ENCODE results near the gene ZNF423. TPM values are rescaled to one million over a fixed set of nuclear protein-coding genes. Genes with fewer than 3 reads are reported as not detected.

Gene ZNF423
- total and polyA plus RNA-seq, 9 of the 15 experiments (the other 6 are each of a cell fraction or from before 2014, with no cell fraction given), result not detected

DNA sequence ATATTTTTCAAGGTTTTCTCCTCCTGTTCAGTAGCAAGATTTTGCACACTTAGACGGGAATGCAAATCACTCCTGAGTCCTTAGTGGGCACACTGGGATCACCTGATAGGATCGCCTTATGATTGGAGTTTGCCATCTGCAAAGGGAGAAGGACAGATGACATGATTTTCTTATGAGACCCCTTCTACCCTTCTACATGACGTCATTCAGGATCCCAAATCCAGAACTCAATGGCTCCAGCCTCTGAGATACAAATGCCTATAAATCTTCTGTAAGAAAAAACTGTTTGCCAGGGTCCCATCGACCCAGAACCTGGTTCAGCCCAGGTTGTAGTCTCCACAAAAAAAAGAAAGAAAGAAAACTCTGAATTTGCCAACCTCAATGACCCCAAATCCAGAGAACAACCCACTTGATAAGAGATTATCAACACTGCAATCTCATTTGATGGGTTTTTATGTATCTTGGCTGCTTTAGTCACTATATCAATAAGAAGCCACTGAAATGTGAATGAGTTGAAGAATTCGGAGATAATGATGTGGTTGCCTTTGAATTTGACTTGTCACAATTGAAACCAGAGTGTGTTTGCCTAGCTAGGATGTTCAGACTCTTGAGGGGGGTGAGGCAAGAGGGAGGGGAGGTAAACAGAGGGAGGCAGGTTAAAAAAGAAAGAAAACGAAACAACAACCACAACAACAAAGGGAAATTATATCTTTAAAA, 6.7 kb downstream of the ZNF423 start:
- no peak overlapping the region for H3K9ac ChIP-seq (ENCODE audit: insufficient read depth in 1 of 2, low read depth in 2 of 2, low read length in 2 of 2)
- no peak overlapping the region for H2AFZ ChIP-seq (ENCODE audit: low read depth, low read length)
- 0 out of 2 replicates have a peak, but pooled peaks cover 4% of the 10 kb centered on the region for H4K20me1 ChIP-seq (replicated peaks; ENCODE audit: control insufficient read depth, insufficient read depth, low read length)
- CTCF ChIA-PET (ENCODE audit: low intra/inter-chr PET ratio), result no interaction called here
- no peaks in the 10 kb centered on the region for H3K36me3 ChIP-seq (ENCODE audit: control insufficient read depth, insufficient read depth, low read length)
- 1% methylated on average over 6 of the region's 6 CpGs for WGBS (ENCODE audit: insufficient coverage, low coverage, missing lambda C conversion rate)
- POLR2A ChIA-PET, result interaction anchor here (1.0 kb wide), 1 partner anchor 10 kb away, joined by 3 read pairs; no protein-coding TSS in a partner anchor
- H3K4me3 ChIP-seq, result no peak overlapping the region
- H3K9me3 ChIP-seq (replicated peaks; ENCODE audit: control insufficient read depth, insufficient read depth, low read depth, low read length), result no peaks in the 10 kb centered on the region
- no peaks in the 10 kb centered on the region for H3K4me1 ChIP-seq (replicated peaks in 1 of 2; ENCODE audit: control insufficient read depth in 2 of 2, insufficient read depth in 2 of 2, low read length in 2 of 2)
- DNase-seq (ENCODE audit: extremely low read depth in 1 of 4, low spot score in 3 of 4) (no peak), FAIRE-seq (no peak), ATAC-seq (no peak)
- in situ Hi-C loops (cut with MboI), result no loop called here
- no peak overlapping the region for H3K27ac ChIP-seq (ENCODE audit: extremely low read depth, low read depth, low read length)
- BruUV-seq (replicated peaks), result no TSS peak
- H3K9me1 ChIP-seq (ENCODE audit: control insufficient read depth, insufficient read depth, low read length), result no peaks in the 10 kb centered on the region
- no peak for TF ChIP-seq BRD4 (IDR thresholded peaks at IDR 0.05)
- no peak for TF ChIP-seq BCOR (IDR thresholded peaks at IDR 0.05)
- no peak for TF ChIP-seq DPF2 (IDR thresholded peaks at IDR 0.05)
- no peak for TF ChIP-seq ZC3H8 (IDR thresholded peaks at IDR 0.05)
- TF ChIP-seq SIRT6 (IDR thresholded peaks at IDR 0.05; ENCODE audit: low read depth, low read length), result no peak
- TF ChIP-seq ZNF253 (CRISPR knock-in tag; conservative IDR thresholded peaks at IDR 0.05), result no peak
- TF ChIP-seq, protein P1, sequence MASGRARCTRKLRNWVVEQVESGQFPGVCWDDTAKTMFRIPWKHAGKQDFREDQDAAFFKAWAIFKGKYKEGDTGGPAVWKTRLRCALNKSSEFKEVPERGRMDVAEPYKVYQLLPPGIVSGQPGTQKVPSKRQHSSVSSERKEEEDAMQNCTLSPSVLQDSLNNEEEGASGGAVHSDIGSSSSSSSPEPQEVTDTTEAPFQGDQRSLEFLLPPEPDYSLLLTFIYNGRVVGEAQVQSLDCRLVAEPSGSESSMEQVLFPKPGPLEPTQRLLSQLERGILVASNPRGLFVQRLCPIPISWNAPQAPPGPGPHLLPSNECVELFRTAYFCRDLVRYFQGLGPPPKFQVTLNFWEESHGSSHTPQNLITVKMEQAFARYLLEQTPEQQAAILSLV (tag; IDR thresholded peaks at IDR 0.05), result no peak
- no peak for TF ChIP-seq HMG20A (CRISPR knock-in tag; conservative IDR thresholded peaks at IDR 0.05)
- TF ChIP-seq, protein P2, sequence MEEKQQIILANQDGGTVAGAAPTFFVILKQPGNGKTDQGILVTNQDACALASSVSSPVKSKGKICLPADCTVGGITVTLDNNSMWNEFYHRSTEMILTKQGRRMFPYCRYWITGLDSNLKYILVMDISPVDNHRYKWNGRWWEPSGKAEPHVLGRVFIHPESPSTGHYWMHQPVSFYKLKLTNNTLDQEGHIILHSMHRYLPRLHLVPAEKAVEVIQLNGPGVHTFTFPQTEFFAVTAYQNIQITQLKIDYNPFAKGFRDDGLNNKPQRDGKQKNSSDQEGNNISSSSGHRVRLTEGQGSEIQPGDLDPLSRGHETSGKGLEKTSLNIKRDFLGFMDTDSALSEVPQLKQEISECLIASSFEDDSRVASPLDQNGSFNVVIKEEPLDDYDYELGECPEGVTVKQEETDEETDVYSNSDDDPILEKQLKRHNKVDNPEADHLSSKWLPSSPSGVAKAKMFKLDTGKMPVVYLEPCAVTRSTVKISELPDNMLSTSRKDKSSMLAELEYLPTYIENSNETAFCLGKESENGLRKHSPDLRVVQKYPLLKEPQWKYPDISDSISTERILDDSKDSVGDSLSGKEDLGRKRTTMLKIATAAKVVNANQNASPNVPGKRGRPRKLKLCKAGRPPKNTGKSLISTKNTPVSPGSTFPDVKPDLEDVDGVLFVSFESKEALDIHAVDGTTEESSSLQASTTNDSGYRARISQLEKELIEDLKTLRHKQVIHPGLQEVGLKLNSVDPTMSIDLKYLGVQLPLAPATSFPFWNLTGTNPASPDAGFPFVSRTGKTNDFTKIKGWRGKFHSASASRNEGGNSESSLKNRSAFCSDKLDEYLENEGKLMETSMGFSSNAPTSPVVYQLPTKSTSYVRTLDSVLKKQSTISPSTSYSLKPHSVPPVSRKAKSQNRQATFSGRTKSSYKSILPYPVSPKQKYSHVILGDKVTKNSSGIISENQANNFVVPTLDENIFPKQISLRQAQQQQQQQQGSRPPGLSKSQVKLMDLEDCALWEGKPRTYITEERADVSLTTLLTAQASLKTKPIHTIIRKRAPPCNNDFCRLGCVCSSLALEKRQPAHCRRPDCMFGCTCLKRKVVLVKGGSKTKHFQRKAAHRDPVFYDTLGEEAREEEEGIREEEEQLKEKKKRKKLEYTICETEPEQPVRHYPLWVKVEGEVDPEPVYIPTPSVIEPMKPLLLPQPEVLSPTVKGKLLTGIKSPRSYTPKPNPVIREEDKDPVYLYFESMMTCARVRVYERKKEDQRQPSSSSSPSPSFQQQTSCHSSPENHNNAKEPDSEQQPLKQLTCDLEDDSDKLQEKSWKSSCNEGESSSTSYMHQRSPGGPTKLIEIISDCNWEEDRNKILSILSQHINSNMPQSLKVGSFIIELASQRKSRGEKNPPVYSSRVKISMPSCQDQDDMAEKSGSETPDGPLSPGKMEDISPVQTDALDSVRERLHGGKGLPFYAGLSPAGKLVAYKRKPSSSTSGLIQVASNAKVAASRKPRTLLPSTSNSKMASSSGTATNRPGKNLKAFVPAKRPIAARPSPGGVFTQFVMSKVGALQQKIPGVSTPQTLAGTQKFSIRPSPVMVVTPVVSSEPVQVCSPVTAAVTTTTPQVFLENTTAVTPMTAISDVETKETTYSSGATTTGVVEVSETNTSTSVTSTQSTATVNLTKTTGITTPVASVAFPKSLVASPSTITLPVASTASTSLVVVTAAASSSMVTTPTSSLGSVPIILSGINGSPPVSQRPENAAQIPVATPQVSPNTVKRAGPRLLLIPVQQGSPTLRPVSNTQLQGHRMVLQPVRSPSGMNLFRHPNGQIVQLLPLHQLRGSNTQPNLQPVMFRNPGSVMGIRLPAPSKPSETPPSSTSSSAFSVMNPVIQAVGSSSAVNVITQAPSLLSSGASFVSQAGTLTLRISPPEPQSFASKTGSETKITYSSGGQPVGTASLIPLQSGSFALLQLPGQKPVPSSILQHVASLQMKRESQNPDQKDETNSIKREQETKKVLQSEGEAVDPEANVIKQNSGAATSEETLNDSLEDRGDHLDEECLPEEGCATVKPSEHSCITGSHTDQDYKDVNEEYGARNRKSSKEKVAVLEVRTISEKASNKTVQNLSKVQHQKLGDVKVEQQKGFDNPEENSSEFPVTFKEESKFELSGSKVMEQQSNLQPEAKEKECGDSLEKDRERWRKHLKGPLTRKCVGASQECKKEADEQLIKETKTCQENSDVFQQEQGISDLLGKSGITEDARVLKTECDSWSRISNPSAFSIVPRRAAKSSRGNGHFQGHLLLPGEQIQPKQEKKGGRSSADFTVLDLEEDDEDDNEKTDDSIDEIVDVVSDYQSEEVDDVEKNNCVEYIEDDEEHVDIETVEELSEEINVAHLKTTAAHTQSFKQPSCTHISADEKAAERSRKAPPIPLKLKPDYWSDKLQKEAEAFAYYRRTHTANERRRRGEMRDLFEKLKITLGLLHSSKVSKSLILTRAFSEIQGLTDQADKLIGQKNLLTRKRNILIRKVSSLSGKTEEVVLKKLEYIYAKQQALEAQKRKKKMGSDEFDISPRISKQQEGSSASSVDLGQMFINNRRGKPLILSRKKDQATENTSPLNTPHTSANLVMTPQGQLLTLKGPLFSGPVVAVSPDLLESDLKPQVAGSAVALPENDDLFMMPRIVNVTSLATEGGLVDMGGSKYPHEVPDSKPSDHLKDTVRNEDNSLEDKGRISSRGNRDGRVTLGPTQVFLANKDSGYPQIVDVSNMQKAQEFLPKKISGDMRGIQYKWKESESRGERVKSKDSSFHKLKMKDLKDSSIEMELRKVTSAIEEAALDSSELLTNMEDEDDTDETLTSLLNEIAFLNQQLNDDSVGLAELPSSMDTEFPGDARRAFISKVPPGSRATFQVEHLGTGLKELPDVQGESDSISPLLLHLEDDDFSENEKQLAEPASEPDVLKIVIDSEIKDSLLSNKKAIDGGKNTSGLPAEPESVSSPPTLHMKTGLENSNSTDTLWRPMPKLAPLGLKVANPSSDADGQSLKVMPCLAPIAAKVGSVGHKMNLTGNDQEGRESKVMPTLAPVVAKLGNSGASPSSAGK (IDR thresholded peaks at IDR 0.05), result no peak
- no peak for TF ChIP-seq HNRNPK (IDR thresholded peaks at IDR 0.05; ENCODE audit: low read depth, low read length, poor library complexity, severe bottlenecking)
- no peak for TF ChIP-seq BRF1 (IDR thresholded peaks at IDR 0.05; ENCODE audit: borderline replicate concordance, extremely low read depth, insufficient read length)
- peaks cover 27 to 49% of the 10 kb centered on the region in 2 experiments for H3K27me3 ChIP-seq (ENCODE audit: control insufficient read depth in 2 of 2, insufficient read depth in 2 of 2, low read length in 2 of 2)
- intact Hi-C loops (cut with micrococcal nuclease), result no loop called here
- no peak overlapping the region for H3K4me2 ChIP-seq (ENCODE audit: insufficient read depth, low read length)
- no peaks in the 10 kb centered on the region for H3K79me2 ChIP-seq (ENCODE audit: control insufficient read depth, insufficient read depth, low read length)
